Parathyroid adenoma (tissue), 2 donors: ENCODE results near the gene PLSCR2.
"Not testable (repeated sequence)": the region's sequence is repeated elsewhere in the genome, so short reads cannot be mapped to it uniquely, and the experiment has no call there.

ENCODE experiments used
- H2AFZ ChIP-seq: fragments of 300-600 bp; sonication (generic); one replicate; pipeline ENCODE4 v1.7.0; 2017; ENCODE audit warnings: antibody characterized with exemption, mild to moderate bottlenecking
- H3K27ac ChIP-seq: fragments of 300-600 bp; sonication (generic); one replicate; pipeline ENCODE4 v1.7.0; 2017
- H3K27me3 ChIP-seq: fragments of 300-600 bp; sonication (generic); one replicate; pipeline ENCODE4 v1.7.0; 2017; ENCODE audit warnings: low read length; ENCODE audit not compliant: control insufficient read depth, insufficient read depth
- H3K36me3 ChIP-seq: fragments of 300-600 bp; sonication (generic); one replicate; pipeline ENCODE4 v1.7.0; 2017; ENCODE audit warnings: low read length; ENCODE audit not compliant: control insufficient read depth, insufficient read depth
- H3K4me1 ChIP-seq: fragments of 300-600 bp; sonication (generic); one replicate; pipeline ENCODE4 v1.7.0; 2017; ENCODE audit warnings: control low read depth
- H3K4me2 ChIP-seq: fragments of 300-600 bp; sonication (generic); one replicate; pipeline ENCODE4 v1.7.0; 2017; ENCODE audit warnings: low read length
- H3K4me3 ChIP-seq: fragments of 300-600 bp; sonication (generic); one replicate; pipeline ENCODE4 v1.7.0; 2017; ENCODE audit warnings: low read depth, low read length
- H3K79me2 ChIP-seq: fragments of 300-600 bp; sonication (generic); one replicate; pipeline ENCODE4 v1.7.0; 2017; ENCODE audit warnings: control low read depth
- H3K9ac ChIP-seq: fragments of 300-600 bp; sonication (generic); one replicate; pipeline ENCODE4 v1.7.0; 2017; ENCODE audit warnings: mild to moderate bottlenecking
- H3K9me3 ChIP-seq: fragments of 300-600 bp; sonication (generic); one replicate; pipeline ENCODE4 v1.7.0; 2017; ENCODE audit warnings: low read length; ENCODE audit not compliant: control insufficient read depth
- CTCF ChIP-seq: fragments of 300-600 bp; sonication (generic); IDR thresholded peaks from one replicate; pipeline ENCODE4 v1.7.0; 2017; ENCODE audit warnings: antibody characterized with exemption, mild to moderate bottlenecking
- donor health status: primary hyperparathyroidism.

PLSCR2 gene

GRCh38 chr3:146449613-146450012, 19.7 kb downstream of the PLSCR2 start:
- Histone ChIP-seq H3K9me3 (no peaks in the 10 kb centered on the region), H3K4me2 (no peak overlapping the region), H3K79me2 (no peaks in the 10 kb centered on the region), H3K36me3 (no peaks in the 10 kb centered on the region), H3K27me3 (no peaks in the 10 kb centered on the region), H3K27ac (no peak overlapping the region), H2AFZ (no peak overlapping the region), H3K9ac (no peak overlapping the region), H3K4me1 (no peaks in the 10 kb centered on the region), H3K4me3 (no peak overlapping the region)
- TF ChIP-seq CTCF: no peak

GRCh38 chr3:146449076-146449475, 20.3 kb downstream of the PLSCR2 start:
- no peak overlapping the region for H3K4me3 ChIP-seq
- H3K27ac ChIP-seq: no peak overlapping the region
- no peaks in the 10 kb centered on the region for H3K4me1 ChIP-seq
- no peak overlapping the region for H3K9ac ChIP-seq
- H3K27me3 ChIP-seq: no peaks in the 10 kb centered on the region
- no peaks in the 10 kb centered on the region for H3K9me3 ChIP-seq
- TF ChIP-seq CTCF: no peak
- H3K79me2 ChIP-seq: no peaks in the 10 kb centered on the region
- no peak overlapping the region for H3K4me2 ChIP-seq
- no peak overlapping the region for H2AFZ ChIP-seq
- no peaks in the 10 kb centered on the region for H3K36me3 ChIP-seq

GRCh38 chr3:146446026-146446425, 23.3 kb downstream of the PLSCR2 start:
- H3K79me2 ChIP-seq: no peaks in the 10 kb centered on the region
- H3K9me3 ChIP-seq: no peaks in the 10 kb centered on the region
- no peaks in the 10 kb centered on the region for H3K4me1 ChIP-seq
- no peak overlapping the region for H2AFZ ChIP-seq
- no peak overlapping the region for H3K4me3 ChIP-seq
- no peak overlapping the region for H3K9ac ChIP-seq
- no peak for TF ChIP-seq CTCF
- H3K36me3 ChIP-seq: peaks cover 3% of the 10 kb centered on the region
- H3K27ac ChIP-seq: no peak overlapping the region
- H3K4me2 ChIP-seq: no peak overlapping the region
- H3K27me3 ChIP-seq: no peaks in the 10 kb centered on the region

- not testable (repeated sequence) for H3K4me1 ChIP-seq, H3K9me3 ChIP-seq, H3K27ac ChIP-seq, H3K79me2 ChIP-seq, H3K4me2 ChIP-seq, H3K9ac ChIP-seq, H2AFZ ChIP-seq, H3K27me3 ChIP-seq, H3K36me3 ChIP-seq, H3K4me3 ChIP-seq
Measured at GRCh38 chr3:146440310-146440709, 29.1 kb downstream of the PLSCR2 start.

GRCh38 chr3:146432066-146432465, 37.3 kb downstream of the PLSCR2 start:
- Histone ChIP-seq H3K79me2 (no peaks in the 10 kb centered on the region), H2AFZ (no peak overlapping the region), H3K27ac (no peak overlapping the region), H3K36me3 (no peaks in the 10 kb centered on the region), H3K9me3 (peaks cover 4% of the 10 kb centered on the region), H3K27me3 (no peaks in the 10 kb centered on the region), H3K4me3 (no peak overlapping the region), H3K4me1 (no peaks in the 10 kb centered on the region), H3K9ac (no peak overlapping the region), H3K4me2 (no peak overlapping the region)
- no peak for TF ChIP-seq CTCF
